ENCODE measurements around the gene METTL26. TPM values are rescaled to one million over a fixed set of nuclear protein-coding genes. Genes with fewer than 3 reads are reported as not detected.

Gene METTL26
- total and polyA plus RNA-seq, 10 of the 15 experiments (the other 5 are each of a cell fraction or from before 2014, with no cell fraction given), result 5.4 to 163 (median 79.3) TPM

DNA sequence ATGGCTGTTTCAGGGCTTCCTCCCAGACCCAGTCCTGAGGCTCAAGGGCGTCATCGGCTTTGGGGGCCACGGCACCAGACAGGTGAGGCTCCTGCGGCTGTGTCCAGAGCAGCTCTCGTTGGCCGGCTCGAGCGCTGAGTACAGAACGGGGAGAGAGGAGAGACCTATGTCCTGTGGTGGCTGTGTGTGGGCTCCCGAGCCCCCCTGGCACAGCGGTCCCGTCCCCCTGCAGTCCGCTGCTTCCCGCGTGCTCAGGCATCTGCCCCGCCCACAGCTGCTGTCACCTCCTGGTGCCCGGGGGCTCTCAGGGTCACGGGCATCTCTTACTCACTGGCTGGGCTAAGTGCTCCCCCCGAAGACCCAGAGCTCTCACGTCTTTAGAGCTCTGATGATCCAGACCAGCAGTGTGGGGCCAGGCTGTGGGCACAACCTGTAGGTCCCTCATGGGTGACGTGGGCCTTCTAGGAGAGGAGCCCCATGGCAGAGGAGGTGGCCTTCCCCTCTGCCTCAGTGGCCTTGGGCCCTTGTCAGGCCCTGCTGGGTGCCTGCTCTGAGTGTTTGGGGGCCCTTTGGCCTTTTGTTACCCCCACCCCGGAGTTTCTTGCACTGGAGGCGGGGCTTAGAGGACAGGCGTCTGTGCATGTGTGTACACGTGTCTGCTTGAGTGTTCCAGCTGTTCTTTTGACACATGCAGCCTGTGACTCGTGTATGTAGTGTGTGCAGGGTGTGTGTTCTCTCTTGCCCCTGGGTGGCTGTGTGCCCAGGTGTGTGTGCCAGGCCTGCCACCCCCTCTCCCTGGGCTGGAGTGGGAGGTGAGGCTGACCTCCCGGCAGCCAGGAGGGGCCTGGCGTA, 16.6 kb upstream of the METTL26 start (continued):
- TF ChIP-seq ZNF207 (IDR thresholded peaks at IDR 0.05; ENCODE audit: borderline replicate concordance) (no peak), PAX8 (IDR thresholded peaks at IDR 0.05) (no peak)
- TF ChIP-seq, protein P1, sequence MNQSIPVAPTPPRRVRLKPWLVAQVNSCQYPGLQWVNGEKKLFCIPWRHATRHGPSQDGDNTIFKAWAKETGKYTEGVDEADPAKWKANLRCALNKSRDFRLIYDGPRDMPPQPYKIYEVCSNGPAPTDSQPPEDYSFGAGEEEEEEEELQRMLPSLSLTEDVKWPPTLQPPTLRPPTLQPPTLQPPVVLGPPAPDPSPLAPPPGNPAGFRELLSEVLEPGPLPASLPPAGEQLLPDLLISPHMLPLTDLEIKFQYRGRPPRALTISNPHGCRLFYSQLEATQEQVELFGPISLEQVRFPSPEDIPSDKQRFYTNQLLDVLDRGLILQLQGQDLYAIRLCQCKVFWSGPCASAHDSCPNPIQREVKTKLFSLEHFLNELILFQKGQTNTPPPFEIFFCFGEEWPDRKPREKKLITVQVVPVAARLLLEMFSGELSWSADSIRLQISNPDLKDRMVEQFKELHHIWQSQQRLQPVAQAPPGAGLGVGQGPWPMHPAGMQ (IDR thresholded peaks at IDR 0.05; ENCODE audit: borderline replicate concordance), result no peak

DNA sequence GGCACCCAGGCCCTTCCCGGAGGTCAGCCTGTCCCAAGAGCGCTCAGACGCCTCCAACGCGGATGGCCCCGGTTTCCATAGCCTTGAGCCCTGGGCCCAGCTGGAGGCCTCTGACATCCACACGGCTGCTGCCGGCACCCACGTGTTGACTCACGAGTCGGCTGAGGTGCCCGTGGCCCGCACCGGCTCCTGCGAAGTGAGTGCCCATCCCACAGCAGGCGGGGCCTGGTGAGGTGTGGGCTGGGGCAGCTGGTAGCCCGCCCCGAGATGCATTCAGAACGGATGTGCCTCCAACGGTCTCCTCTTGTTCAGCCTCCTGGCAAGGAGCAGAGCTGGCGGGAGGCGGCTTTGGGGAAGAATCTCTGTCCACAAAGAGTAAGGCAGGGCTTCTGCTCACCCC, 15.7 kb upstream of the METTL26 start:
- ATAC-seq (no peak), FAIRE-seq (no peak), DNase-seq (ENCODE audit: low read depth, low spot score) (no peak)
- H4K20me1 ChIP-seq (ENCODE audit: control insufficient read depth, insufficient read depth), result no peaks in the 10 kb centered on the region
- peaks cover 18% of the 10 kb centered on the region for H3K79me2 ChIP-seq (ENCODE audit: control insufficient read depth, insufficient read depth, low read length)
- H3K4me3 ChIP-seq, result no peak overlapping the region
- in situ Hi-C loops (cut with MboI) (no loop called here), intact Hi-C loops (cut with micrococcal nuclease; ENCODE audit: unreplicated experiment) (no loop called here)
- H3K9me3 ChIP-seq (replicated peaks; ENCODE audit: control insufficient read depth, insufficient read depth, low read length), result no peaks in the 10 kb centered on the region
- ChIA-PET CTCF (interaction anchor here (1.3 kb wide), 1 partner anchor 10 kb away, joined by 3 read pairs; no protein-coding TSS in a partner anchor), RAD21 (ENCODE audit: unreplicated experiment) (no interaction called here), POLR2A (no interaction called here), SMC1A (ENCODE audit: uncharacterized antibody, unreplicated experiment) (no interaction called here)
- H3K27ac ChIP-seq (ENCODE audit: control insufficient read depth, insufficient read depth), result no peak overlapping the region
- no peak overlapping the region for H3K9ac ChIP-seq (ENCODE audit: control insufficient read depth, insufficient read depth, low read length)
- peaks cover 9% of the 10 kb centered on the region for H3K4me1 ChIP-seq (ENCODE audit: control insufficient read depth, insufficient read depth, low read length)
- no peak overlapping the region for H2AFZ ChIP-seq (ENCODE audit: control insufficient read depth, low read depth, low read length)
- TF ChIP-seq IKZF1 (conservative IDR thresholded peaks at IDR 0.05) (no peak), RCOR1 (conservative IDR thresholded peaks at IDR 0.05; ENCODE audit: low read depth, low read length) (no peak), ZNF384 (IDR thresholded peaks at IDR 0.05; ENCODE audit: borderline replicate concordance, low read depth, low read length) (no peak), NFXL1 (IDR thresholded peaks at IDR 0.05; ENCODE audit: borderline replicate concordance) (no peak), SUZ12 (IDR thresholded peaks at IDR 0.05; ENCODE audit: unreplicated experiment) (no peak), EP300 (IDR thresholded peaks at IDR 0.05; ENCODE audit: borderline replicate concordance in 1 of 2, control insufficient read depth in 1 of 2, low read depth in 2 of 2, low read length in 2 of 2) (no peak), DPF2 (IDR thresholded peaks at IDR 0.05) (no peak), MTA2 (IDR thresholded peaks at IDR 0.05; ENCODE audit: low read depth) (no peak)
- no peaks in the 10 kb centered on the region for H3K27me3 ChIP-seq (replicated peaks in 1 of 2; ENCODE audit: control insufficient read depth in 2 of 2, insufficient read depth in 2 of 2, low read length in 1 of 2)
- no peak overlapping the region for H3K4me2 ChIP-seq (ENCODE audit: control insufficient read depth, insufficient read depth)
- peaks cover 0 to 3% of the 10 kb centered on the region in 2 experiments; a peak in 2 of 4 replicates for H3K36me3 ChIP-seq (ENCODE audit: control insufficient read depth in 2 of 2, insufficient read depth in 2 of 2, low read length in 1 of 2)
- BruUV-seq (replicated peaks), result no TSS peak
- WGBS (ENCODE audit: insufficient coverage, insufficient replicate concordance, low lambda C conversion rate, missing lambda C conversion rate), result 92% methylated on average over 13 of the region's 22 CpGs

All from GM12878 (cell line).